H9 (cell line): ENCODE measurements around the gene VSTM2L. TPM values are rescaled to one million over a fixed set of nuclear protein-coding genes. Genes with fewer than 3 reads are reported as not detected.

Experiments used
- DNase-seq: peaks from one replicate; pipeline ENCODE4 v3.0.0-alpha.2; 2017
- H2AFZ ChIP-seq: one replicate; pipeline ENCODE4 v1.6.1; 2013; ENCODE audit warnings: mild to moderate bottlenecking, low read length, control low read depth, moderate library complexity
- H2AK5ac ChIP-seq: 2 replicates; pipeline ENCODE4 v1.6.1; 2013; ENCODE audit warnings: low read length, control low read depth, mixed read lengths; ENCODE audit not compliant: insufficient read length
- H2BK120ac ChIP-seq: one replicate; pipeline ENCODE4 v1.6.1; 2013; ENCODE audit warnings: low read depth, mild to moderate bottlenecking, low read length, control low read depth, inconsistent platforms; ENCODE audit not compliant: poor library complexity, severe bottlenecking
- H2BK12ac ChIP-seq: 2 replicates; pipeline ENCODE4 v1.6.1; 2013; ENCODE audit warnings: low read length, control low read depth, mixed read lengths, low read depth; ENCODE audit not compliant: insufficient read length
- H2BK15ac ChIP-seq: 2 replicates; pipeline ENCODE4 v1.6.1; 2013; ENCODE audit warnings: low read depth, low read length, control low read depth
- H2BK20ac ChIP-seq: one replicate; pipeline ENCODE4 v1.6.1; 2013; ENCODE audit warnings: low read depth, mild to moderate bottlenecking, low read length, control low read depth, inconsistent platforms; ENCODE audit not compliant: poor library complexity, severe bottlenecking
- H2BK5ac ChIP-seq: 2 replicates; pipeline ENCODE4 v1.6.1; 2013; ENCODE audit warnings: low read length, control low read depth, mixed read lengths; ENCODE audit not compliant: insufficient read length
- H3K14ac ChIP-seq: 2 replicates; pipeline ENCODE4 v1.6.1; 2013; ENCODE audit warnings: low read length, control low read depth; ENCODE audit not compliant: insufficient read depth
- H3K18ac ChIP-seq: 2 replicates; pipeline ENCODE4 v1.6.1; 2013; ENCODE audit warnings: low read depth, mild to moderate bottlenecking, mixed read lengths, low read length, control low read depth; ENCODE audit not compliant: insufficient read length
- H3K23ac ChIP-seq: 2 replicates; pipeline ENCODE4 v1.6.1; 2013; ENCODE audit warnings: low read length, control low read depth, mixed read lengths, low read depth; ENCODE audit not compliant: insufficient read length
- H3K23me2 ChIP-seq: 2 replicates; pipeline ENCODE4 v1.6.1; 2013; ENCODE audit warnings: low read depth, mild to moderate bottlenecking, mixed read lengths, low read length, control low read depth; ENCODE audit not compliant: insufficient read length, poor library complexity, severe bottlenecking
- H3K27ac ChIP-seq: 2 replicates; pipeline ENCODE4 v1.5.1; 2013; ENCODE audit warnings: low read length, control low read depth, mixed read lengths, low read depth; ENCODE audit not compliant: insufficient read length
- H3K27me3 ChIP-seq: 2 replicates; pipeline ENCODE4 v1.6.1; 2013; ENCODE audit warnings: low read length, control low read depth, inconsistent platforms; ENCODE audit not compliant: insufficient read depth
- H3K4ac ChIP-seq: 2 replicates; pipeline ENCODE4 v1.6.1; 2013; ENCODE audit warnings: low read depth, mild to moderate bottlenecking, control low read depth, inconsistent platforms, low read length, moderate library complexity
- H3K4me1 ChIP-seq: 2 replicates; pipeline ENCODE4 v1.6.1; 2013; ENCODE audit warnings: low read length, control low read depth, inconsistent platforms; ENCODE audit not compliant: insufficient read depth
- H3K4me2 ChIP-seq: 2 replicates; pipeline ENCODE4 v1.6.1; 2013; ENCODE audit warnings: low read length, control low read depth, mixed read lengths; ENCODE audit not compliant: insufficient read length, insufficient read depth
- H3K56ac ChIP-seq: 2 replicates; pipeline ENCODE4 v1.6.1; 2013; ENCODE audit warnings: low read depth, mild to moderate bottlenecking, mixed read lengths, low read length, control low read depth; ENCODE audit not compliant: insufficient read length
- H3K79me1 ChIP-seq: 2 replicates; pipeline ENCODE4 v1.6.1; 2013; ENCODE audit warnings: low read depth, mild to moderate bottlenecking, moderate library complexity, low read length, control low read depth, inconsistent platforms; ENCODE audit not compliant: insufficient read depth, poor library complexity, severe bottlenecking
- H3K79me2 ChIP-seq: 2 replicates; pipeline ENCODE4 v1.6.1; 2013; ENCODE audit warnings: low read length, control low read depth, inconsistent platforms; ENCODE audit not compliant: insufficient read depth
- H3K9ac ChIP-seq: 2 replicates; pipeline ENCODE4 v1.6.1; 2013; ENCODE audit warnings: low read length, control low read depth, mixed read lengths; ENCODE audit not compliant: insufficient read length; ENCODE audit errors: extremely low read depth
- H3K9me3 ChIP-seq: one replicate; pipeline ENCODE4 v1.6.1; 2013; ENCODE audit warnings: low read depth, low read length, inconsistent platforms; ENCODE audit not compliant: control insufficient read depth
- H3T11ph ChIP-seq: one replicate; pipeline ENCODE4 v1.6.1; 2013; ENCODE audit warnings: mild to moderate bottlenecking, low read length, control low read depth, inconsistent platforms
- H4K20me1 ChIP-seq: one replicate; pipeline ENCODE4 v1.6.1; 2013; ENCODE audit not compliant: control insufficient read depth, insufficient read length, insufficient read depth
- H4K5ac ChIP-seq: 2 replicates; pipeline ENCODE4 v1.6.1; 2013; ENCODE audit warnings: low read depth, mild to moderate bottlenecking, mixed read lengths, low read length, control low read depth; ENCODE audit not compliant: insufficient read length
- H4K8ac ChIP-seq: replicated peaks from 2 replicates; pipeline ENCODE4 v1.6.1; 2013; ENCODE audit warnings: low read length, control low read depth, mixed read lengths, low read depth; ENCODE audit not compliant: insufficient read length
- H4K91ac ChIP-seq: 2 replicates; pipeline ENCODE4 v1.6.1; 2013; ENCODE audit warnings: low read depth, mild to moderate bottlenecking, moderate library complexity, mixed read lengths, low read length, control low read depth; ENCODE audit not compliant: insufficient read length
- H3K27ac Mint-ChIP-seq, 3 experiments: 2 replicates in 2 of 3; 3 replicates in 1 of 3; pipeline ENCODE4 v1.8.0; 2020 to 2021; ENCODE audit warnings: mixed read lengths in 3 of 3, mild to moderate bottlenecking in 1 of 3, moderate library complexity in 1 of 3
- H3K27me3 Mint-ChIP-seq: 2 replicates; pipeline ENCODE4 v1.8.0; 2021; ENCODE audit warnings: low read depth, mild to moderate bottlenecking, moderate library complexity, mixed read lengths
- H3K36me3 Mint-ChIP-seq, 3 experiments: 2 replicates in 2 of 3; 3 replicates in 1 of 3; pipeline ENCODE4 v1.8.0; 2020 to 2021; ENCODE audit warnings: low read depth in 3 of 3, mixed read lengths in 3 of 3; ENCODE audit not compliant: insufficient read depth in 1 of 3
- H3K4me1 Mint-ChIP-seq, 2 experiments: 2 replicates each; pipeline ENCODE4 v1.8.0; 2020; ENCODE audit warnings: mixed read lengths in 2 of 2
- H3K4me3 Mint-ChIP-seq, 2 experiments: 2 replicates in 1 of 2; 3 replicates in 1 of 2; pipeline ENCODE4 v1.8.0; 2020 to 2021; ENCODE audit warnings: mild to moderate bottlenecking in 2 of 2, mixed read lengths in 2 of 2, moderate library complexity in 1 of 2
- H3K9me3 Mint-ChIP-seq, 2 experiments: 2 replicates in 1 of 2; 3 replicates in 1 of 2; pipeline ENCODE4 v1.8.0; 2020; ENCODE audit warnings: mild to moderate bottlenecking in 2 of 2, mixed read lengths in 2 of 2, moderate library complexity in 1 of 2
- WGBS: extraction: QIAGEN DNeasy Blood & Tissue Kit; methylation state at CpG from one replicate; pipeline ENCODE4 v1.1.7; 2013; ENCODE audit warnings: missing lambda C conversion rate, low lambda C conversion rate, mixed read lengths; ENCODE audit not compliant: insufficient read length; ENCODE audit errors: extremely low coverage; 5-methylcytosine and 5-hydroxymethylcytosine counted together
- total RNA-seq: library from RNA; stranded (reverse); gene quantifications from 2 replicates; pipeline ENCODE4 v1.2.1, GENCODE V29; 2021
- TF ChIP-seq, protein P1 (sequence below): fragments of 200-600 bp; sonication (generic); conservative IDR thresholded peaks from 3 replicates; pipeline ENCODE4 v1.8.0; 2021; ENCODE audit warnings: antibody characterized with exemption, mild to moderate bottlenecking

VSTM2L gene
- total RNA-seq, 1 experiment from 2014 or later, result 2.1 TPM

DNA sequence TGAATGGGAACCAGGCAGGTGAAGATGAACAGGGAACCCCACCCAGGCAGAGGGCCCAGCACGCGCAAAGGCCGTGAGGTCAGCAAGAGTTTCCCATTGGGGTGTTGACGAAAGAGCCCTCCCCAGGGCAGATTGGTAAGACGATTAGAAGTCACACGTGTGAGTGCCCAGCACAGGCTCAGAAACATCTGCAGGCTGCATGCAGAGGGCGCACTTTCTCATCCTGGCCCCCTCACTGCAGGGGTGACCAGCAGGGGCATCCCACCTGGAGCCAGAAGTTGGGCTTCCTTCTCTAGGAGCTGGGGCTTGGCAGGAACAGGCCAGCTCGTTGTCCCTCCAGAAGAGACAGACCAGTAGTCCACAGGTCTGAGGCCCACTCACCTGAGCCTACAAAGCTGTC lies 38.4 kb downstream of the VSTM2L start:
- H2BK5ac ChIP-seq, result no peak overlapping the region
- H3K14ac ChIP-seq, result no peak overlapping the region
- TF ChIP-seq, protein P1, sequence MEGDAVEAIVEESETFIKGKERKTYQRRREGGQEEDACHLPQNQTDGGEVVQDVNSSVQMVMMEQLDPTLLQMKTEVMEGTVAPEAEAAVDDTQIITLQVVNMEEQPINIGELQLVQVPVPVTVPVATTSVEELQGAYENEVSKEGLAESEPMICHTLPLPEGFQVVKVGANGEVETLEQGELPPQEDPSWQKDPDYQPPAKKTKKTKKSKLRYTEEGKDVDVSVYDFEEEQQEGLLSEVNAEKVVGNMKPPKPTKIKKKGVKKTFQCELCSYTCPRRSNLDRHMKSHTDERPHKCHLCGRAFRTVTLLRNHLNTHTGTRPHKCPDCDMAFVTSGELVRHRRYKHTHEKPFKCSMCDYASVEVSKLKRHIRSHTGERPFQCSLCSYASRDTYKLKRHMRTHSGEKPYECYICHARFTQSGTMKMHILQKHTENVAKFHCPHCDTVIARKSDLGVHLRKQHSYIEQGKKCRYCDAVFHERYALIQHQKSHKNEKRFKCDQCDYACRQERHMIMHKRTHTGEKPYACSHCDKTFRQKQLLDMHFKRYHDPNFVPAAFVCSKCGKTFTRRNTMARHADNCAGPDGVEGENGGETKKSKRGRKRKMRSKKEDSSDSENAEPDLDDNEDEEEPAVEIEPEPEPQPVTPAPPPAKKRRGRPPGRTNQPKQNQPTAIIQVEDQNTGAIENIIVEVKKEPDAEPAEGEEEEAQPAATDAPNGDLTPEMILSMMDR, result peak; percentile 69
- no CpG with 5 or more reads among the region's 8 CpGs for WGBS
- no peak overlapping the region for H3K4me3 Mint-ChIP-seq
- no peaks in the 10 kb centered on the region for H3K4me1 ChIP-seq
- H3K9ac ChIP-seq, result no peak overlapping the region
- H2BK120ac ChIP-seq, result no peak overlapping the region
- H2AFZ ChIP-seq, result no peak overlapping the region
- H2AK5ac ChIP-seq, result no peak overlapping the region
- no peaks in the 10 kb centered on the region; the same call in 1 of the 2 replicates for H3K27me3 Mint-ChIP-seq
- no peak overlapping the region for H4K5ac ChIP-seq
- no peak overlapping the region for H3K27ac Mint-ChIP-seq
- no peak overlapping the region for H2BK15ac ChIP-seq
- DNase-seq, result peak; percentile 71
- no peaks in the 10 kb centered on the region for H3K79me2 ChIP-seq
- H3K36me3 Mint-ChIP-seq, result no peaks in the 10 kb centered on the region
- no peak overlapping the region for H4K8ac ChIP-seq
- no peak overlapping the region for H4K91ac ChIP-seq
- no peaks in the 10 kb centered on the region for H3K27me3 ChIP-seq
- peaks cover 0 to 4% of the 10 kb centered on the region in 2 experiments; a peak in 1 of 5 replicates for H3K9me3 Mint-ChIP-seq
- H3K18ac ChIP-seq, result no peak overlapping the region
- no peak overlapping the region for H3K4ac ChIP-seq
- H3K56ac ChIP-seq, result no peak overlapping the region
- no peak overlapping the region for H2BK20ac ChIP-seq
- H3K4me1 Mint-ChIP-seq, result peaks cover 11 to 14% of the 10 kb centered on the region in 2 experiments; a peak in 3 of 4 replicates
- no peaks in the 10 kb centered on the region for H4K20me1 ChIP-seq
- no peaks in the 10 kb centered on the region for H3K9me3 ChIP-seq
- no peak overlapping the region for H3K4me2 ChIP-seq
- no peak overlapping the region for H3K23ac ChIP-seq
- H2BK12ac ChIP-seq, result no peak overlapping the region
- H3T11ph ChIP-seq, result no peak overlapping the region
- no peaks in the 10 kb centered on the region for H3K79me1 ChIP-seq
- no peak overlapping the region for H3K27ac ChIP-seq
- H3K23me2 ChIP-seq, result no peaks in the 10 kb centered on the region
